Measurements from ENCODE around the gene SLC35A5.

DNA sequence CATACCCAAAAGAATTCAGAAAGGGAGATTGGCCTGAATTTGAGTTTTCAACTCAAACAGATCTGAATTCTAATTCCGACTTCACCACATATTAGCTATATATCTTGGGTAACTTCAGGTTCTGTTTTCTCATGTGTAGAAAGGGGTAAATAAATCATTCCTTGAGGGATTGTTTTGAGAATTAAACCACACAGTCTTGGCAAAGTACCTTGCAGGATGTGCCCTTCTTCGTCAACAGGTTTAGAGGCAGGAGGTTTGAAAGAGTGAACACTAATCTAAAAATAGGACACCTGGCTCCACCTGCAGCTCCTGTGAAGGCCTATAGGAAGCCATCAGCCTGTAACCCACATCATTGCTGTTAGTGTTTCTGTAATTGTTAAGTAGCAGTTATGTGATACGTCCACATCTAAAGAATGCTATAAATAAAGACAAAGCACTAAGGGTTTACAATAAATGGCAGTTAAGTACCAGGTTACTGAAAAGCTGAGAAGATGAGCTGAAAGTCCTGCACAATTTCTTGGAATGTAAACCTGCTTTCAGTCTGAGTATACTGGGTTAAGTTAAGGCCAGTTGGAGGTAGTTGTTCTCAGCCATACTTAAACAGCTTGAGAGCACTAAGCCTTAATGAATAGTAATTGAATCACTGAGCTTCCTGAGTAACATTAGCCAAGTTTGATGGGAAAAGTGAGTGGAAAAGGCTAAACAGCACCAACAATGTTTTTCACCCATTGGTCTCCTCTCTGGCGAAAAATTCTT lies 73.1 kb downstream of the SLC35A5 start:
- TF ChIP-seq, protein P1, sequence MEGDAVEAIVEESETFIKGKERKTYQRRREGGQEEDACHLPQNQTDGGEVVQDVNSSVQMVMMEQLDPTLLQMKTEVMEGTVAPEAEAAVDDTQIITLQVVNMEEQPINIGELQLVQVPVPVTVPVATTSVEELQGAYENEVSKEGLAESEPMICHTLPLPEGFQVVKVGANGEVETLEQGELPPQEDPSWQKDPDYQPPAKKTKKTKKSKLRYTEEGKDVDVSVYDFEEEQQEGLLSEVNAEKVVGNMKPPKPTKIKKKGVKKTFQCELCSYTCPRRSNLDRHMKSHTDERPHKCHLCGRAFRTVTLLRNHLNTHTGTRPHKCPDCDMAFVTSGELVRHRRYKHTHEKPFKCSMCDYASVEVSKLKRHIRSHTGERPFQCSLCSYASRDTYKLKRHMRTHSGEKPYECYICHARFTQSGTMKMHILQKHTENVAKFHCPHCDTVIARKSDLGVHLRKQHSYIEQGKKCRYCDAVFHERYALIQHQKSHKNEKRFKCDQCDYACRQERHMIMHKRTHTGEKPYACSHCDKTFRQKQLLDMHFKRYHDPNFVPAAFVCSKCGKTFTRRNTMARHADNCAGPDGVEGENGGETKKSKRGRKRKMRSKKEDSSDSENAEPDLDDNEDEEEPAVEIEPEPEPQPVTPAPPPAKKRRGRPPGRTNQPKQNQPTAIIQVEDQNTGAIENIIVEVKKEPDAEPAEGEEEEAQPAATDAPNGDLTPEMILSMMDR (tag by site-specific recombination; IDR thresholded peaks at IDR 0.05) = no peak
- TF ChIP-seq, protein P2, sequence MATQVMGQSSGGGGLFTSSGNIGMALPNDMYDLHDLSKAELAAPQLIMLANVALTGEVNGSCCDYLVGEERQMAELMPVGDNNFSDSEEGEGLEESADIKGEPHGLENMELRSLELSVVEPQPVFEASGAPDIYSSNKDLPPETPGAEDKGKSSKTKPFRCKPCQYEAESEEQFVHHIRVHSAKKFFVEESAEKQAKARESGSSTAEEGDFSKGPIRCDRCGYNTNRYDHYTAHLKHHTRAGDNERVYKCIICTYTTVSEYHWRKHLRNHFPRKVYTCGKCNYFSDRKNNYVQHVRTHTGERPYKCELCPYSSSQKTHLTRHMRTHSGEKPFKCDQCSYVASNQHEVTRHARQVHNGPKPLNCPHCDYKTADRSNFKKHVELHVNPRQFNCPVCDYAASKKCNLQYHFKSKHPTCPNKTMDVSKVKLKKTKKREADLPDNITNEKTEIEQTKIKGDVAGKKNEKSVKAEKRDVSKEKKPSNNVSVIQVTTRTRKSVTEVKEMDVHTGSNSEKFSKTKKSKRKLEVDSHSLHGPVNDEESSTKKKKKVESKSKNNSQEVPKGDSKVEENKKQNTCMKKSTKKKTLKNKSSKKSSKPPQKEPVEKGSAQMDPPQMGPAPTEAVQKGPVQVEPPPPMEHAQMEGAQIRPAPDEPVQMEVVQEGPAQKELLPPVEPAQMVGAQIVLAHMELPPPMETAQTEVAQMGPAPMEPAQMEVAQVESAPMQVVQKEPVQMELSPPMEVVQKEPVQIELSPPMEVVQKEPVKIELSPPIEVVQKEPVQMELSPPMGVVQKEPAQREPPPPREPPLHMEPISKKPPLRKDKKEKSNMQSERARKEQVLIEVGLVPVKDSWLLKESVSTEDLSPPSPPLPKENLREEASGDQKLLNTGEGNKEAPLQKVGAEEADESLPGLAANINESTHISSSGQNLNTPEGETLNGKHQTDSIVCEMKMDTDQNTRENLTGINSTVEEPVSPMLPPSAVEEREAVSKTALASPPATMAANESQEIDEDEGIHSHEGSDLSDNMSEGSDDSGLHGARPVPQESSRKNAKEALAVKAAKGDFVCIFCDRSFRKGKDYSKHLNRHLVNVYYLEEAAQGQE (tag by site-specific recombination; IDR thresholded peaks at IDR 0.05) = no peak
- TF ChIP-seq KLF16 (tag by site-specific recombination; IDR thresholded peaks at IDR 0.05) (no peak), ZNF155 (tag by site-specific recombination; IDR thresholded peaks at IDR 0.05) (no peak)
- TF ChIP-seq, protein P3, sequence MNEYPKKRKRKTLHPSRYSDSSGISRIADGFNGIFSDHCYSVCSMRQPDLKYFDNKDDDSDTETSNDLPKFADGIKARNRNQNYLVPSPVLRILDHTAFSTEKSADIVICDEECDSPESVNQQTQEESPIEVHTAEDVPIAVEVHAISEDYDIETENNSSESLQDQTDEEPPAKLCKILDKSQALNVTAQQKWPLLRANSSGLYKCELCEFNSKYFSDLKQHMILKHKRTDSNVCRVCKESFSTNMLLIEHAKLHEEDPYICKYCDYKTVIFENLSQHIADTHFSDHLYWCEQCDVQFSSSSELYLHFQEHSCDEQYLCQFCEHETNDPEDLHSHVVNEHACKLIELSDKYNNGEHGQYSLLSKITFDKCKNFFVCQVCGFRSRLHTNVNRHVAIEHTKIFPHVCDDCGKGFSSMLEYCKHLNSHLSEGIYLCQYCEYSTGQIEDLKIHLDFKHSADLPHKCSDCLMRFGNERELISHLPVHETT (tag by site-specific recombination; IDR thresholded peaks at IDR 0.05) = no peak
- TF ChIP-seq, protein P4, sequence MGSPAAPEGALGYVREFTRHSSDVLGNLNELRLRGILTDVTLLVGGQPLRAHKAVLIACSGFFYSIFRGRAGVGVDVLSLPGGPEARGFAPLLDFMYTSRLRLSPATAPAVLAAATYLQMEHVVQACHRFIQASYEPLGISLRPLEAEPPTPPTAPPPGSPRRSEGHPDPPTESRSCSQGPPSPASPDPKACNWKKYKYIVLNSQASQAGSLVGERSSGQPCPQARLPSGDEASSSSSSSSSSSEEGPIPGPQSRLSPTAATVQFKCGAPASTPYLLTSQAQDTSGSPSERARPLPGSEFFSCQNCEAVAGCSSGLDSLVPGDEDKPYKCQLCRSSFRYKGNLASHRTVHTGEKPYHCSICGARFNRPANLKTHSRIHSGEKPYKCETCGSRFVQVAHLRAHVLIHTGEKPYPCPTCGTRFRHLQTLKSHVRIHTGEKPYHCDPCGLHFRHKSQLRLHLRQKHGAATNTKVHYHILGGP (tag by site-specific recombination; IDR thresholded peaks at IDR 0.05) = no peak

Measured in HEK293 (cell line).